Measurements from ENCODE around the gene DIAPH1.

Gene DIAPH1

GRCh38 chr5:141557681-141558136 is 61.1 kb downstream of the DIAPH1 start:
- Histone ChIP-seq H3K4me3 (ENCODE audit: low read length) (peak overlapping the region; percentile 44), H3K9me3 (ENCODE audit: control insufficient read depth, insufficient read depth, low read length) (no peaks in the 10 kb centered on the region), H3K79me2 (ENCODE audit: control insufficient read depth, low read length) (no peaks in the 10 kb centered on the region), H3K4me2 (ENCODE audit: low read length) (peak overlapping the region; percentile 58), H3K27me3 (ENCODE audit: control insufficient read depth, low read length) (no peaks in the 10 kb centered on the region), H4K20me1 (ENCODE audit: control insufficient read depth, insufficient read depth, low read depth, low read length) (no peaks in the 10 kb centered on the region), H3K27ac (ENCODE audit: low read depth, low read length) (peak overlapping the region; percentile 49), H3K9me2 (replicated peaks; ENCODE audit: control insufficient read depth, low read length) (no peaks in the 10 kb centered on the region), H3F3A (ENCODE audit: control insufficient read depth, insufficient read depth) (no peaks in the 10 kb centered on the region; the same call in 1 of the 2 replicates), H3K4me1 (ENCODE audit: control insufficient read depth, low read length) (peaks cover 34% of the 10 kb centered on the region), H3K36me3 (ENCODE audit: control insufficient read depth, low read length) (peaks cover 47% of the 10 kb centered on the region)
- no peak for TF ChIP-seq EZH2phosphoT487 (IDR thresholded peaks at IDR 0.05; ENCODE audit: borderline replicate concordance, low read length)
- TF ChIP-seq, protein P1, sequence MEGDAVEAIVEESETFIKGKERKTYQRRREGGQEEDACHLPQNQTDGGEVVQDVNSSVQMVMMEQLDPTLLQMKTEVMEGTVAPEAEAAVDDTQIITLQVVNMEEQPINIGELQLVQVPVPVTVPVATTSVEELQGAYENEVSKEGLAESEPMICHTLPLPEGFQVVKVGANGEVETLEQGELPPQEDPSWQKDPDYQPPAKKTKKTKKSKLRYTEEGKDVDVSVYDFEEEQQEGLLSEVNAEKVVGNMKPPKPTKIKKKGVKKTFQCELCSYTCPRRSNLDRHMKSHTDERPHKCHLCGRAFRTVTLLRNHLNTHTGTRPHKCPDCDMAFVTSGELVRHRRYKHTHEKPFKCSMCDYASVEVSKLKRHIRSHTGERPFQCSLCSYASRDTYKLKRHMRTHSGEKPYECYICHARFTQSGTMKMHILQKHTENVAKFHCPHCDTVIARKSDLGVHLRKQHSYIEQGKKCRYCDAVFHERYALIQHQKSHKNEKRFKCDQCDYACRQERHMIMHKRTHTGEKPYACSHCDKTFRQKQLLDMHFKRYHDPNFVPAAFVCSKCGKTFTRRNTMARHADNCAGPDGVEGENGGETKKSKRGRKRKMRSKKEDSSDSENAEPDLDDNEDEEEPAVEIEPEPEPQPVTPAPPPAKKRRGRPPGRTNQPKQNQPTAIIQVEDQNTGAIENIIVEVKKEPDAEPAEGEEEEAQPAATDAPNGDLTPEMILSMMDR (IDR thresholded peaks at IDR 0.05; ENCODE audit: low read depth, low read length, poor library complexity, severe bottlenecking): peak; percentile 88

DNA sequence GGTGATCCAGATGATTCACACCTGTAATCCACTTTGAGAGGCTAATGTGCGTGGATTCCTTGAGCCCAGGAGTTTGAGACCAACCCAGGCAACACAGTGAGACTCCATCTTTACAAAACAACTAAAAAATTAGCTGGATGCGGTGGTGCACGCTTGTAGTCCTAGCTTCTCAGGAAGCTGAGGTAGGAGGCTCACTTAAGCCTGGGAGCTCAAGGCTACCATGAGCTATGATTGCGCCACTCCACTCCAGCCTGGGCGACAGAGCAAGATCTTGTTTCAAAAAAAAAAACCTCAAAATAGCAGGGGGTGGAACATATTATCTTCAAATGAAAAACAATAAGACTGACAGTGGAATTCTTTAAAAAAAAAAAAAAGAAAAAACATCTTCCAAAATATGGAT is 70.9 kb downstream of the DIAPH1 start:
- H3F3A ChIP-seq (ENCODE audit: control insufficient read depth, insufficient read depth): no peaks in the 10 kb centered on the region
- no peak overlapping the region for H3K27ac ChIP-seq (ENCODE audit: low read depth, low read length)
- no peaks in the 10 kb centered on the region for H3K27me3 ChIP-seq (ENCODE audit: control insufficient read depth, low read length)
- peaks cover 26% of the 10 kb centered on the region for H3K4me1 ChIP-seq (ENCODE audit: control insufficient read depth, low read length)
- H3K4me3 ChIP-seq (ENCODE audit: low read length): no peak overlapping the region
- no peaks in the 10 kb centered on the region for H3K9me2 ChIP-seq (replicated peaks; ENCODE audit: control insufficient read depth, low read length)
- no peak overlapping the region for H3K4me2 ChIP-seq (ENCODE audit: low read length)
- H3K9me3 ChIP-seq (ENCODE audit: control insufficient read depth, insufficient read depth, low read length): peaks cover 11% of the 10 kb centered on the region; the same call in 1 of the 2 replicates
- peaks cover 3% of the 10 kb centered on the region; the same call in 1 of the 2 replicates for H3K79me2 ChIP-seq (ENCODE audit: control insufficient read depth, low read length)
- H4K20me1 ChIP-seq (ENCODE audit: control insufficient read depth, insufficient read depth, low read depth, low read length): no peaks in the 10 kb centered on the region
- H3K36me3 ChIP-seq (ENCODE audit: control insufficient read depth, low read length): peaks cover 50% of the 10 kb centered on the region
- TF ChIP-seq, protein P1 (IDR thresholded peaks at IDR 0.05; ENCODE audit: low read depth, low read length, poor library complexity, severe bottlenecking): no peak
- TF ChIP-seq EZH2phosphoT487 (IDR thresholded peaks at IDR 0.05; ENCODE audit: borderline replicate concordance, low read length): no peak

- Histone ChIP-seq H4K20me1 (ENCODE audit: control insufficient read depth, insufficient read depth, low read depth, low read length) (no peaks in the 10 kb centered on the region), H3K27ac (ENCODE audit: low read depth, low read length) (no peak overlapping the region), H3K4me2 (ENCODE audit: low read length) (no peak overlapping the region), H3K79me2 (ENCODE audit: control insufficient read depth, low read length) (peaks cover 3% of the 10 kb centered on the region; the same call in 1 of the 2 replicates), H3K9me3 (ENCODE audit: control insufficient read depth, insufficient read depth, low read length) (peaks cover 11% of the 10 kb centered on the region; the same call in 1 of the 2 replicates), H3K4me3 (ENCODE audit: low read length) (no peak overlapping the region), H3K9me2 (replicated peaks; ENCODE audit: control insufficient read depth, low read length) (no peaks in the 10 kb centered on the region), H3K36me3 (ENCODE audit: control insufficient read depth, low read length) (peaks cover 51% of the 10 kb centered on the region), H3F3A (ENCODE audit: control insufficient read depth, insufficient read depth) (no peaks in the 10 kb centered on the region), H3K4me1 (ENCODE audit: control insufficient read depth, low read length) (peaks cover 26% of the 10 kb centered on the region), H3K27me3 (ENCODE audit: control insufficient read depth, low read length) (no peaks in the 10 kb centered on the region)
- TF ChIP-seq, protein P1 (IDR thresholded peaks at IDR 0.05; ENCODE audit: low read depth, low read length, poor library complexity, severe bottlenecking): no peak
- TF ChIP-seq EZH2phosphoT487 (IDR thresholded peaks at IDR 0.05; ENCODE audit: borderline replicate concordance, low read length): no peak
Observed at GRCh38 chr5:141547488-141547887, 71.3 kb downstream of the DIAPH1 start.

Data from DOHH2 (cell line).